Endometrium (tissue), 2 donors: ENCODE measurements around the gene ARMC9.
A peak's percentile ranks its signal among the peaks of the same experiment; 100 is the strongest.

Source experiments
- FAIRE-seq: peaks from 2 replicates; lab custom pipeline; 2012; peaks lifted over from hg19 to GRCh38; lab: Jason Lieb, UNC
- donor health status: control.
- donor health status: control.

ARMC9 gene

DNA sequence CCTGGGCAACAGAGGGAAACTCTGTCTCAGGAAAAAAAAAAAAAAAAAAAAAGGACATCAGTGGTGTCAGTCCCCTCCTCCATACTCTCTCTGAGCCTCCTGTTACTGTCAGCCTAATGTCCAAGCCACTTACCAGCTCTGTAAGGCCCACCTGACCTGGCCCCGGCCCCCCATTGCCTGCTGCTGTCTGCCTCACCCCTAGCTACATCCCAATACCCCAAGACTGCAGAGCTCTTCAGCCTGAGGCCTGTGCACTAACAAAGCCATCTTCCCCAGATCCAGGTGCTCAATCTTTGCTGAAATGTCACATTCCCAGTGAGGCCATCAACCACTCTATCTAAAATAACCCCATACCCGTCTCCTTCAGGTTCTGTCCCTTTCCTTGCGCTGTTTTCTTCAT lies 5.7 kb downstream of the ARMC9 start:
- FAIRE-seq = no peak

DNA sequence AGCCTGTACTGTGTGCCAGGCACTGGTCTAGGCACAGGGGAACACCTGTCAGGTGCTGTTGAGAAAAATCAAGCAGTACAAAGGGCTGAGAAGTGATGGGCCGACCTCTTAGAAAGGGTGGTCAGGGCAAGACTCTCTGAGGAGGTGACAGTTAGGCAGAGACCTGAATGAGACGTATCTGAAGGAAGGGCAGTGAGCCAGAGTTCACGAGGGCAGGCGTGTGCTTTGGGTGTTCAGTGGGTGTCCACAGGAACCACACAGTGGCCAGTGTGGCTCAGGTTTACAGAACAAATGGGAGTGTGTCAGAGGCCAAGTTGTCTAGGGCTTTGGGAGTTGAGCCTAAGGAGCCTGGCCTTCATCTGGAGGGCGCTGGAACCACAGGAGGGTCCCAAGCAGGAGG lies 6.2 kb downstream of the ARMC9 start:
- no peak for FAIRE-seq

DNA sequence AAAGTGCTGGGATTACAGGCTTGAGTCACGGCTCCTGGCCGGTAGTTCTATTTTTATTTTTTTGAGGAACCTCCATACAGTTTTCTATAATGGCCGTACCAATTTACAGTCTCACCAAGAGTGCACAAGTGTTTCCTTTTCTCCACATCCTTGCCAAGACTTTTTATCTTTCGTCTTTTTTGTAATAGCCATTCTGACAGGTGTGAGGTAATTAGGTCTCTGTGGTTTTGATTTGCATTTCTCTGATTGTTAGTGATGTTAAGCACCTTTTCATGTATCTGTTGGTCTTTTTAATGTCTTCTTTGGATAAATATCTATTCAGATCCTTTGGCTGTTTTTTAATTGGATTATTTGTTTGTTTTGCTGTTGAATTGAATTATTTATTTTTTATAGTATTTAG lies 9.3 kb downstream of the ARMC9 start:
- no peak for FAIRE-seq

DNA sequence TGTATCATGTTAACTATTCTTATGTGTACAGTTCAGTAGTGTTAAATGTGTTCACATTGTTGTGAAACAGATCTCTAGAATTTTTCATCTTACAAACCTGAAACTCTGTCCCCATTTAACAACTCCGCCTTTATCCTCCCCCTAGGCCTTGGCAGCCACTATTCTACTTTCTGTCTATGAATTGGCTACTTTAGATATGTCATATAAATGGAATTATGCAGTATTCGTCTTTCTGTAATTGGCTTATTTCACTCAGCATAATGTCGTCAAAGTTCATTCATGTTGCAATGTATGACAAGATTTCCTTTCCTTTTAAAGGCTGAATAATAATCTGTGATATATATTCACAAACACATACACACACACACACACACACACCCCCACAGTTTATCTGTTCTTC lies 12.4 kb downstream of the ARMC9 start:
- no peak for FAIRE-seq

DNA sequence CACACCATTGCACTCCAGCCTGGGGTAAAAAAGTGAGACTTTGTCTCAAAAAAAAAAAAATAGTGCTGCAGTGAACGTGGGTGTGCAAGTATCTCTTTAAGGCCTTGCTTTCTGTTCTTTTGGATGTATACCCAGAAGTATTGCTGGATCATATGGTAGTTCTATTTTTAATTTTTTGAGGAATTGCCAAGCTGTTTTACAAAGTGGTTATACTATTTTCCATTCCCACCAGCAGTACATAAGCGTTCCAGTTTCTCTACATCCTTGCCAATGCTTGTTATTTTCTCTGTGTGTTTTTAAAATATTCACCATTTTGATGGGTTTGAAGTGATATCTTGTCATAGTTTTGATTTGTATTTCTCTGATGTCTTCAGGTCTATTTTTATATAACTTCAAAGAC lies 13.1 kb downstream of the ARMC9 start:
- no peak for FAIRE-seq

DNA sequence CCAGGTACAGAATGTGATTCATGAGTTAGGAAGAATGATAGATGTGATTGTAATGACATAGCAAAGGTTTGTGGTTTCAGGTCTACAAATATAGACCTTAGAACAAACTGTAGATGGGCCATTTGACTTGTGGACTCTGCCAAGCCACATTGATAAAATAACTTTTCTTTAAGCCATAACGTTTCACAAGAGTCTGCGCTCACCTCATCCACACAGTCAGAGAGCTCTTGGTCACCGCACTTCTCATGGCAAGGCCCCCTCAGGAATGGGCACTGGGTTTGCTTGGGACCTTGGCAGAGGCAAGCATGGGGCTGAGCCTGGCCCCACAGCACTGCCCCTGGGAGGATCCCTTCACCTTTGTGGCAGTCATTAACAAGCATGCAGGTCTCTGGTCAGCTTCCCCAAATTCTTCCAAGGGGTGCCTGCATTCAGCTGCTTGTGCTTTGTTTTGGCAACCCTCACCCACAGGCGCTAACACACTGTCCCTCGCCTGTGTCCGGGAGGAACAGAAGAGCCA lies 14.0 kb downstream of the ARMC9 start:
- no peak for FAIRE-seq

DNA sequence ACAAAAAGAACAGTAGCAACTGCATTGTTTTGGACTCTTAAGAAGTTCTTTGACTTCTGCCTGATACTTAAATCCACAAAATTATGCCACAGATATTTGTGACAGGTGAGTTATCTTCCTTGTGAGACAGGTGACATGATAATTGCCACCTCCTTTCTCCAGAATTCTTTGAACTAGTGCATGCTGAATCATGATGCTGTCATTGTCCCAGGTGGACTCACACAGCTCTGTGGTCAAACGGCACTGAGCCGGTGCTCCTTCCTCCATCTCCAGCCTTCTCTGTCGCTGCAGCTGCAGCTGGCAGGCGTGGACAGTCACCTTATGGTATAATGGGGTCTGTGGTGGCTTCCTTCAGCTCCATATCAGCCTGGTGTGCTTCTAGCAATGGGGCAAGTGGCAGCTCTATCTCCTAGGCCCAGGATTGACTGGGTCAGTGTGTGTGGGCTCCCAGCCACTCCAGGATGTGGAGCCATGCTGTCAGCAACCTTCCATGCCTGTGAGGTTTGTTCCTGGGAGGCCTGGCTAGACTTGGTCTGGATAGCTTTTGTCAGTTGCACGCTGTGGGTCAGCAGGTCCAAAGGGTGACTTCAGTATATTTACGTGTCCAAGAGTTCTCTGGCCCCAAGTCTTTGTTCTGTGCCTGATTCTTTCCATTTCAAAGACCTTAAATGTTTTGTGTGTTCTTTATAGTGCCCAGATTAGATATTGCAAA lies 15.7 kb downstream of the ARMC9 start:
- FAIRE-seq = no peak

DNA sequence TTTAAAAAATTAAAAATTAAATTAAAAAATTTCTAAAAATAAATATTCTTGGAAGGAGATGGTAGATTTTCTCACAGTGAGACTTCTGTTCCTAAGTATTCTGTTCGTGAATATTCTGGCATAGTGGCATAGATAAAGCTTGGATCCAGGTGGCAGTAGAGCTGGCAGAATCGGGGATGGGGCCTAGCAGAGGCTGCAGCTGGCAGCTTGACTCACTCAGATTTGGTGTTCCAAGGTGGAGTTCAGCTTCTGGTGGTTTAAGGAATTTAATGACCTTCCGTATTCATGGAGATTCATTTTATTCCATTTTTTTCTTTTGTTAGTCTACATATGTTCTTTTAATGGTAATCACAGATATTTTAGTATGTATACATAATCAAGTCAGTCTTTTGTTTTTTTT lies 19.9 kb downstream of the ARMC9 start:
- FAIRE-seq = no peak

DNA sequence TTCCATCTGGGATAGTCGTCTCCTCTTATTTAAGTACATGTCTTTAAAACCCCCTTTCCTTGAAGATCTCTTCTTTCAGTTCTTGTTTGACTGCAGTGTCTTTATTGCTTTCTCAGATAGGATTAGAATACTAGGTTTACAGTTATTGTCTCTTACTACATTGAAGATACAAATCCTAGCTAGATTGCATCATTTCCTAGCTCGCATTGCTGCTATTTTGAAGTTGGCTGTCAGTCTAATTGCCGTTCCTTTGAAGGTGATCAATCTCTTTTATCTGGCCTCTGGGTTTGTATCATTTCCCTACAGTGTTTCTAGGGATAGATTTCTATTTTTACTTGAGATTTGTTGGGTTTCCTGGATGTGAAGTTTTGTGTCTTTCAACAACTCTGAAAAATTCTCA lies 20.9 kb downstream of the ARMC9 start:
- no peak for FAIRE-seq

DNA sequence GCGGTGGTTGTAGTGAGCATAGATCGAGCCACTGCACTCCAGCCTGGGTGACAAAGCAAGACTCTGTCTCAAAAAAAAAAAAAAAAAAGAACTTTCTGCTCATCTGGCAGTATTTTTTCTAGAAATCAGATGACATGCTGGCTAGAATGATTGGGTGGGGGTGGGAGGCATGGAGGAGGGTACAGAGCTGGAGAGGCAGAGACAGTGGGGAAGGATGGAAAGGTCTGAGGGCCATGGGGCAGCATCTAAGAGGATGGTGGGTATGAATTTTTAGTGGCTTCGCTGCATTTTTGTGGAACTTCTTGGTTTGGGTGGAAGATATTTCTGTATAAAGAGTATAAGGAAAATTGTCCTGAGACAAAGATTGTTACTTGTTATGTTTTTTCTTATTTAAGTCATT lies 23.3 kb downstream of the ARMC9 start:
- no peak for FAIRE-seq

DNA sequence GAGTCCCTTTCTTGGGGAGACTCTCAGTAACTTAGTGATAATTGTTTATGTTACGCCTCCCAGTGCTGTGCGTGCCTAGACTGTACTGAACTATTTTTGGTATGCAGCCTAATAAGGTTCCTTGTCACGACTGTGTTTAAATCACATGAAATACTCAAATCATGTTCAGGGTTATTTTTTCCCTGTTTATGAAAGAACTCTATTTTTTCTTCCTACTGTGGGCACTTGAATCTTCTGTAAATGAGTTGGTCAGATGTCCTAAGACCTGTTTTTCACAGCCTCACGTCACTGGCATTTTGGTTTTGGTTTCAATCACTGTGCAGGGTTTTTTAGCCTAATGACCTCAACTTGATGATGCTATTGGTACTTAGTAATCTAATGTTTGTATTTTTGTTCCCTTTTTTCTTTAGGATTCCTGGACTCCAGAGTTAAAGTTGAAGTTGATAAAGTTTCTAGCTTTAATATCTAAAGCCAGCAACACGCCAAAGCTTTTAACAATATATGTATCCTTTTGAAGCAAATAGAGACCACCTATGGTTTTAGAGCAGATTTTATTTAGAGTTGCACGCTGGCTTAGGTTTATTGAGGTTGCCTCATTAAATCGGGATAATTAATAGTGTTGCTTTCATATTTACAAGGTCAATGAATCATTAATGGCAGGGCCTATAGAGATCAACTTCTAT lies 24.0 kb downstream of the ARMC9 start:
- no peak for FAIRE-seq

DNA sequence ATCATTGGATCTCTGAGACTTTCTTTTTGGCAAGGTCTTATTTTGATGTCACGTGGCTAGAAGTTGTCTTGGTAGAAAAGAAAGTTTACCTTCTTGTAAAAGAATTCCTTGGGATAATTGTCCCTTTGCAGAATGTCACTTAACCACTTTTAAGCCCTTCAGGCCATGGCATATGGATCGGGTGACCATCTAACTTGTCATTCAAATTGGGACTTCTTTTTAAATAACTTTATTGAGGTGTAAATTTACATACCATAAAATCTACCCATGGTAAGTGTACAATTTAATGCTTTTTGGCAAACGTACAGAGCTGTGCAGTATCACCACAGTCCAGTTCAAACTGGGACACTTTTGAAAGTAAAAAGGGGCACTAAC lies 24.6 kb downstream of the ARMC9 start:
- no peak for FAIRE-seq

DNA sequence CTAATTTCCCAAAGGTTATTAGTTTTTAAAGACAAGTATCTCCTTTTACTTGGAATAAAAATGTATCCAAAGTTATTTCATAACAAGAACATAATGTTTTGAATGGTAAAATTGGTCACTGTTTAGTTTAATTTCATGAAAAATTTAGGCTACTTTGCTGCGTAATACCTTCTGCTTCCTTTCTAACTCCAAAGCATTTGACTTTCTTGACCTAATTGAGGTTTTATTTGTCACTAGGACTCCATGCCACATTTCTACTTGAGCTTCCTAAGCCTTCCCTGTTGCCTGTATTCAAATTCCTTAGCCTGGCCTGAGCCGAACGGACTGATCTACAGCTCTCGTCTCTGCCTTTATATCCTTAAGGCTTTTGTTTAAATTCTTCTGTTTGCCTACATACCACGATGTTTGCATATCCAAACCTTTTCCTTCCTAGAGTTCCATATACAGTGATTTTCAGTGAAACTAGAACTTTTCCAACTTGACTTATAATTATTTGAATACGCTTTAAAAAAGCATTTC lies 25.1 kb downstream of the ARMC9 start:
- no peak for FAIRE-seq

DNA sequence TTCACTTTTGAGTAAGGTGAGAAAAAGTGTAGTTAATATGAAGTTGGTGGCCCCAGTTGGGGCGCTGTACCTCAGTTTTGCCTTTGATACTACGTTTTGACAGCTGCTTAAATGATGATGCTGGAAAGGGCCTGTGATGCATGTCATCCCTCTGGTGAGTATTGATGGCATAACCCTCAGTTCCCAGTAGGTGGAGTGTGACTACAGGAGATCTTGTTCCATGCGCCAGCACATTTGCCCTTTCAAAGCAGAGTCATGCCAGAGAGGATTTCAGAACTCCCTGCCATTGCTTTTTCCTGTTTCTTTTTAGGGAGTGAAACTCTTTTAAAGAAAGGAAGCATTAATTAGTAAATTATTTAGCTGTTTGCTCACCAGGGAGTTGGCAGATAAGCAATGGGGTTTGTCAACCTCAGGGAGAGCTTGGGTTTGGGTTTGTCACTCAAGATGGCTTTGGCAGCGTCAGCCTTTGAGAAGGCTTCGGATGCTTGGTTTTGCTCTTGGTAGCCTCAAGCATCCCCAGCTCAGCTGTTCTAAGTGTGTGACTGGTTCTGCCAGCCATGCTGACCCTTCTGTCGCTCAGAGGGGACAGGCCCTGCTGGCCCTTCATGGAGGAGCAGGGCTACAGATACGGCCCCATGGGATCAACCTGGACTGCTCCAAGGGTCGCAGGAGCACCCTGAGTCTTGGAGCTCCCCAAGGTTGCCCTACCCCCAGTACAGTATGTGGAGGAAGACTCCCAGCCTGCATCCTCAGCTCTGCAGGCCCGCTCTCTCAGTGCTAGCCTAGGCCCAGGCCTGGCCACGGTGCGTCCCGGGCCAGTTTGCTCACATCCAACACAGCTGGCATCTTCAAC lies 29.1 kb downstream of the ARMC9 start:
- FAIRE-seq = peak; percentile 80

DNA sequence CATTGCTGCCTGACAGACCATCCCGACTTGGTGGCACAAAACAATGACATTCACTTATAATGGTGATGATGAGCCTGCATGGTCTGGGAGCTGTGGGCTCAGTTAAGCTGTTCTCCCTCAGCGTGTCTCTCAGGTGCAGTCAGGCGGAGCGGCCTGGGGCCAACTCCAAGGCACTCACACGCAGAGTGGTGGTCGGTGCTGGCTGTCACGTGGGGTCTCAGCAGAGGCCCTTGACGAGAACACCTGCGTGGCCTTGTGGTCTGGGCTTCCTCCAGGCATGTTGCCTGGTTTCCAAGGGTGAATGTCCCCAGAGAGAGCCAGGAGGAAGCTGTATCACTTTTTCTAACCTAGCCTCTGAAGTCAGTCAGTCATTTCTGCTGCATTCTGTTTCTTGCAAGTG lies 29.8 kb downstream of the ARMC9 start:
- FAIRE-seq = no peak

DNA sequence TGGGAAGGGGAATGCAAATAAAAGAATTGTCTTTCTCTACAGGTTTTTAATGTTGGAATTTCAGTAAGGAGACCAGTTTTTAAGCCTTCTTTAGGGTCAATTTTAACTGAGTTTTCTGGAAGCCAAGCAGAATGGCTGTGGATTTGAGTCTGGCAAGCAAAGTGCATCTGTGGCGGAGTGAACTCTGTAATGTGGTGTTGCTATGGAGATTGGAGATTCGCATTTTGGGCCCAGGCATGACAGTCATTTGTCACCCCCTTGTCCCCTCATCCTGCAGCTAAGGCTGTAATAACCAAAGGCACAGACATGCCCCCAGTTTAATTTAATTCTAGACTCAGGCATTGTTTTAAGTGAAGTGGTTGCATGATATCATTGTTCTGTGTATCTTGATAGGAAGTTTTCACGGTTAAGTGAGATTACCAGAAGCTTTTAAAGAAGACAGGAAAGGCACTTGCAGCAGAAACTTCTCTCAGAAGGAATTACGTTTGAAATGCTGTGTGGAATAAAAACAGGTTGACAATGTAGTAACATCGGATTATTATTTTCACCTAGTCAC lies 30.6 kb downstream of the ARMC9 start:
- no peak for FAIRE-seq

DNA sequence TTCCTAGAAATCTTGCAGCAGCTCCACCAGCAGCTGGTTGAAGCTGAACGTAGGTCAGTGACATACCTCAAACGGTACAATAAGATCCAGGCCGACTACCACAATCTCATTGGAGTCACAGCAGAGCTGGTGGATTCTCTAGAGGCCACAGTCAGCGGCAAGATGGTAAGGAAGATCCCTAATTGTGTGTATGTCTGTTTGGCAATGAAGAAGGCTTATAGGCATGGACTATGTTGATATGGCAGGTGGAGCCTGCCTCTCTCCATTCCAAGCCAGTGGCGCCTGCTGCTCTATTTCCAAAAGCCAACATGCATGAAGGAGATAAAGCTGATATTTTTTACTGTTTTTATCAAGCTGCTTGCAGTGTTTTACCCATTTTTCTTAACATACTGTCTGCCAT lies 36.8 kb downstream of the ARMC9 start:
- no peak for FAIRE-seq

DNA sequence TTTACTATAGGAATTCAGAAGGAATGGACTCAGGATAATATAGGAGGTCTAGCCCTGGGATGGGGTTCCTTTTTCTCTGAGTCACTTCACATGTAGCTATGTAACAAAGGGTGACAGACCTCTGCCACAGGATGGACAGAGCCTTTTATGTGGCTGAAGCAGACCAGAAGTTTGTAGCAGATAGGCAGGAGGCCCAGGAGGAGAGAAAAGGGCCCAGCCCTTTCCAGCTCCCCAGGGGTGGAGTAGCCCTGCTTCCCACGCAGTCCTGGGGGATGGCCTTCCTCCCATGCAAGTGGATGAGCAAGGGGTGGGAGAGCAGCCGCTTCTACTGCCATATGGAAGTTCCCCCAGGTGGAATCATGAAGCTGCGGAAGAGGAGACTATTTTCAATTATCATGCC lies 40.3 kb downstream of the ARMC9 start:
- no peak for FAIRE-seq

DNA sequence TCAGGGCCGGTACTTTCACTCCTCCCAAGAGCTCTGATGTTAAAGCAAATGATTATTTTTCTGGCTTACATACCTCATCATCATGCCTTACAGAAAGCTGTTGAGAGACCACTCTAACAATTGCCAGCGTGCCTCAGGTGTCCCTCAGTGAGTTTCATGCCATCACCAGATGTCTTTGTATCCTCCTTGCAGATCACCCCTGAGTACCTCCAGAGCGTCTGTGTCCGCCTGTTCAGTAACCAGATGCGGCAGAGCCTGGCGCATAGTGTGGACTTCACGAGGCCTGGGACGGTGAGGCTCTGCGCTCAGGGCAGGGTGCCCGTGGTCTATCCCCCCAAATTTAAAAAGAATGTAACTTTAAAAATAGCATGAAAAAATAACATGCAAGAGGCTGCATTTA lies 41.3 kb downstream of the ARMC9 start:
- no peak for FAIRE-seq

DNA sequence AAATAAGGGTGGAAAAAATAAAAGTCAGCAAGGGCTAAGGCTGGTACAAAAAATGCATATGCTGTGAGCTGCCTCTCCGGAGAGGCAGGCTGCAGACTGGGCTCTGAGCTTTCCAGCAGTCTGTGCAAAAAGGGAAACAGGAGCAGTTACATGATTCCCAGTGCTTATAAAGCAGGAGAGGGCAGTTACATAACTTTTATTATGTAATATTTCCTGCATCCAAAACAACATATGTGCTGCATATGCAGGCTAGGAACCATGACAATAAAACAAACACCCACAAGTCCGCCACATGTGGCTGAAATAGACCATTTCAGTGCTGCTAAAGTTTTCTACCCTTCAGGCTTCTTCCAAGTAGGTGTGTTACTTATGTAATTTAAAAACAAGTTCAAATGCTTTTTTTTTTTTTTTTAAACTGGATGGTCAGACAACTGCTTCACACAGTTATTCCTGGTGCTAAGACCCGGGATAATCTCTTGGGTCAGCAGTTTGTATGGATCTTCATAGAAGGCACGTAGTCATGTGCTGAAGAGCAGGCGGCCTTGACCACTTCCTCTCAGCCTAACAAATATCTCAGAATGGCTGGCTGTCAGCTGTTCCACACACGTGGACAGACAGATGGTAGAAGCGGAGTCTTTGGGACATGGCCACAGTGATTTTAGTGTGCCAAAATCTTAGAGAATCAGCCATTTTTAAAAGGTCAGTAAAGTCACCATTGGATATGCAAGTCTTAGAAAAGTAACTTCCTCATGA lies 43.5 kb downstream of the ARMC9 start:
- FAIRE-seq = peak; percentile 91

DNA sequence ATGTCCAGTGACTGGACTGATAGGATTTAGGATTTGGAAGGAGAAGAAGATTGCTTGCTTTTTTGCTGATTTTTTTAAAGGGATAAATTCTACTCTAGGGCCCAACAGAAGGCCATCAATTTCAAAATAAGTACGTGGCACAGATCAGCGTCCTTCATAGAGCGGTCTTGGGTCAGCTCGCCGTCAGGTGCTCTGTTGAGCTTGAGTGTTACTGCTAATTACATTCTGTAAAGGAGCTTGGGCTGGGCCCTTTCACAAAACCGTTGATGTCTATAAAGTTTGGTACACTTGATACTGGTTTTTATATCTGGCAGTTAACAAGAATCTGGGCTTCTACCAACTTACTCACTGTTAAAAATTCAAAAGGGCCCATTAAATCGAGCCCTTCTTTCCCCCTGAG lies 45.4 kb downstream of the ARMC9 start:
- FAIRE-seq = no peak
